ENCODE measurements around the gene DROSHA. TPM values are rescaled to one million over a fixed set of nuclear protein-coding genes. Genes with fewer than 3 reads are reported as not detected.
A peak's percentile ranks its signal among the peaks of the same experiment; 100 is the strongest.

Gene DROSHA
- polyA plus RNA-seq, 1 donor (not counting 4 experiments of a cell fraction or from before 2014, with no cell fraction given): 39.9 TPM

DNA sequence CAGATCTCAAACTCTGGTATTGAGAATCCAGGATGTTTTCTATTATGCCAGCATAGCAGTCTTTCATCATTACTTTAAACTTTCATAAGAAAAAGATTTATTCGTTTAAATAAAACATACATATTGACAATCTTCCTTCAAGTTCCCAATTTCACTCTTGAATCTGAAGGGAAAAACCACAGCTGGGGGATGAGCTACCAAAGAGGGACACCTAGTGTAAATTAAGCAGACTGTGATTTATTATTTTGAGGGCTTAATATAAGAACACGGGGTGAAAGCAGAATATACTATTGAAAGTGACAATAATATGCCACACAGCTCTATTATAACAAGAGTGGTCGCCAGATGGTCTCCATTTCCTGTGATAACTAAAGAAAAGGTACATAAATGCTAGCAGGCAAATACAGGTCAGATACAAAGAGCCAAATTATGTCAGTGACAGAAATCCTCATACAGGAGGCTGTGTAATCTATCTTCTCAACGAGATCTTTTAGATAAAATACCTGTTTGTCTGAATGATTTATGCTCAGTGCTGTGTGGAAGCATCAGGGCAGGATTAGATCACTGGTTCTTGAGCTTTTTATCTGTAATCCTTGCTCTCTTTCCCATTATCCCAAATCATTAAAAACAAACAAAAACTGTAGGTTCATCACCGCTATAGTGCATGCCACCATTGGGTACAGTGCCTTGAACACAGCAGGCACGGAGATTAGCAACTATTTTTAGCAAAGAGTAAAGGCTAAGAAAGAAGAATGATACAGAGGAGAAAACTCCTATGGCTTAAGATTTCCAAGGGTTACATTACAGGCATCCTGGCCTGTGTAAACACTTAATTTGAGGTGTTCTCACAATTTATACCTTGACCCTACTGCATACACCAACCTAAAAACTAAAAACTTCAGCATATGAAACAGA is 116.6 kb downstream of the DROSHA start:
- no peaks in the 10 kb centered on the region for H3K9me1 ChIP-seq (ENCODE audit: control insufficient read depth, extremely low read depth, insufficient read depth, low read length)
- peaks cover 5 to 10% of the 10 kb centered on the region in 2 experiments for H3K36me3 ChIP-seq (ENCODE audit: control insufficient read depth in 2 of 2, extremely low read depth in 1 of 2, insufficient read depth in 2 of 2, low read length in 2 of 2)
- H3K9me3 ChIP-seq (ENCODE audit: control insufficient read depth, low read depth, low read length): no peaks in the 10 kb centered on the region
- peaks cover 18% of the 10 kb centered on the region for H3K4me1 ChIP-seq (ENCODE audit: control insufficient read depth, extremely low read depth, insufficient read depth, low read length)
- FAIRE-seq (no peak), DNase-seq (ENCODE audit: low read depth, low spot score) (no peak)
- no peak overlapping the region for H2AFZ ChIP-seq (ENCODE audit: control insufficient read depth, low read length)
- no peak overlapping the region for H3K4me3 ChIP-seq (ENCODE audit: control insufficient read depth in 2 of 3, extremely low read depth in 1 of 3, insufficient read depth in 2 of 3, low read depth in 1 of 3, low read length in 3 of 3)
- no peaks in the 10 kb centered on the region for H3K79me2 ChIP-seq (ENCODE audit: control insufficient read depth, insufficient read depth, low read length)
- no peak overlapping the region for H3K9ac ChIP-seq (ENCODE audit: control insufficient read depth, extremely low read depth, insufficient read depth, low read length)
- no peaks in the 10 kb centered on the region for H3K27me3 ChIP-seq (ENCODE audit: control insufficient read depth, extremely low read depth, insufficient read depth, low read length)
- TF ChIP-seq CTCF (optimal IDR thresholded peaks at IDR 0.05 in 1 of 3, IDR thresholded peaks at IDR 0.05 in 1 of 3, conservative IDR thresholded peaks at IDR 0.05 in 1 of 3; ENCODE audit: extremely low read depth in 1 of 3, insufficient read depth in 2 of 3, low read length in 3 of 3): no peak
- TF ChIP-seq EZH2 (IDR thresholded peaks at IDR 0.05; ENCODE audit: low read length): no peak
- no peak overlapping the region for H3K4me2 ChIP-seq (ENCODE audit: control insufficient read depth, extremely low read depth, insufficient read depth, low read depth, low read length)
- H4K20me1 ChIP-seq (ENCODE audit: control insufficient read depth, extremely low read depth, insufficient read depth, low read length): no peaks in the 10 kb centered on the region
- dilution Hi-C loops (cut with MboI; ENCODE audit: extremely low pct_ligation_motif_present, low sequenced_read_pairs): no loop called here
- H3K27ac ChIP-seq (ENCODE audit: control insufficient read depth, insufficient read depth, low read length): no peak overlapping the region

DNA sequence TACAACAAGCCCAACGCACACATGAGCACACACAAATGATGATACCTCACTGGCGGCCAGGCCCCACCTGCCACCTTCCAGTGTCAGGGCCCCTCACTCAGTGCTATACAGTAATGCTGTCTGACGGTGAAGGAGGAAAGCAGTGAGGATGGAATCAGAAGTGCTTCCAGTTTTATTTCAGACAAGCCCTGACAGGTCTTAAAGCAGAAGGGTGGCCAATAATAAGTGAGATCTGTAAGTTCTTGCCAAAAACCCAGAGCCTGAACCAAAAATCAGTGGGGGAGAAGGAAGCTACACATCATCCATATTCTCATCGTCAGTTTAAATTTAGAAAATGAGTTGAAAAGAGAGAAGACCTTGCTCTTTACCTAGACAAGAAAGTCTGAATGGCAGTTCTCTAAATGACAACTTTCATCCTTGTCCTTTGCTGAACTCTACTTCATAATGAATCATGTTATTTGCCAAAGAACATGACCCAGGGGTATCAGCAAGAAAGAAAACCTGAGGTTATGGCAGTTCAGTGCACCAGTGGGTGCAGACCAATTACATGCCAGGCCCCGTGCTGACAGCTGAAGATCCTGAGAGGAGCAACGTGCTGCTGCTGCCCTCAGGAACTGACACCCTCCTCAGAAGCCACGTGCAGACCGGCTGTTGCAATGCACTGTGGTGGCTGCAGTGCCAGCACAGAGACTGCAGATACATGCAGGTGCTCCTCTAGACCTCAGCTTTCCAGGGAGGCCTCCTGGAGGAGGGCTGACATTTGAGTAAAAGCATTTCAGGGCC is 118.7 kb downstream of the DROSHA start:
- Histone ChIP-seq H3K9me1 (ENCODE audit: control insufficient read depth, extremely low read depth, insufficient read depth, low read length) (no peaks in the 10 kb centered on the region), H3K79me2 (ENCODE audit: control insufficient read depth, insufficient read depth, low read length) (no peaks in the 10 kb centered on the region), H3K9me3 (ENCODE audit: control insufficient read depth, low read depth, low read length) (no peaks in the 10 kb centered on the region), H3K27ac (ENCODE audit: control insufficient read depth, insufficient read depth, low read length) (peak overlapping the region; percentile 30), H3K36me3 (ENCODE audit: control insufficient read depth in 2 of 2, extremely low read depth in 1 of 2, insufficient read depth in 2 of 2, low read length in 2 of 2) (peaks cover 6% of the 10 kb centered on the region in 2 experiments), H2AFZ (ENCODE audit: control insufficient read depth, low read length) (no peak overlapping the region), H3K4me1 (ENCODE audit: control insufficient read depth, extremely low read depth, insufficient read depth, low read length) (peaks cover 32% of the 10 kb centered on the region), H4K20me1 (ENCODE audit: control insufficient read depth, extremely low read depth, insufficient read depth, low read length) (no peaks in the 10 kb centered on the region), H3K4me3 (ENCODE audit: control insufficient read depth in 2 of 3, extremely low read depth in 1 of 3, insufficient read depth in 2 of 3, low read depth in 1 of 3, low read length in 3 of 3) (no peak overlapping the region), H3K9ac (ENCODE audit: control insufficient read depth, extremely low read depth, insufficient read depth, low read length) (no peak overlapping the region), H3K4me2 (ENCODE audit: control insufficient read depth, extremely low read depth, insufficient read depth, low read depth, low read length) (peak overlapping the region; percentile 35), H3K27me3 (ENCODE audit: control insufficient read depth, extremely low read depth, insufficient read depth, low read length) (no peaks in the 10 kb centered on the region)
- FAIRE-seq (no peak), DNase-seq (ENCODE audit: low read depth, low spot score) (no peak)
- TF ChIP-seq EZH2 (IDR thresholded peaks at IDR 0.05; ENCODE audit: low read length) (no peak), CTCF (optimal IDR thresholded peaks at IDR 0.05 in 1 of 3, IDR thresholded peaks at IDR 0.05 in 1 of 3, conservative IDR thresholded peaks at IDR 0.05 in 1 of 3; ENCODE audit: extremely low read depth in 1 of 3, insufficient read depth in 2 of 3, low read length in 3 of 3) (no peak)
- dilution Hi-C loops (cut with MboI; ENCODE audit: extremely low pct_ligation_motif_present, low sequenced_read_pairs): no loop called here

Data from keratinocyte (primary cell).